Mesenchymal stem cell (in vitro differentiated cells and primary cell): ENCODE data around the gene ESPN.

Experiments
- DNase-seq: peaks from one replicate; pipeline ENCODE4 v3.0.0-alpha.2; 2013
- H2AFZ ChIP-seq: one replicate; pipeline ENCODE4 v1.6.1; 2013; ENCODE audit warnings: low read depth, mild to moderate bottlenecking, control low read depth, inconsistent platforms, low read length, moderate library complexity
- H2AK5ac ChIP-seq: 2 replicates; pipeline ENCODE4 v1.6.1; 2013; ENCODE audit warnings: low read length, moderate library complexity, mild to moderate bottlenecking, inconsistent platforms; ENCODE audit not compliant: severe bottlenecking
- H2BK120ac ChIP-seq: one replicate; pipeline ENCODE4 v1.6.1; 2013; ENCODE audit warnings: low read depth, mild to moderate bottlenecking, inconsistent platforms, low read length, moderate library complexity
- H2BK12ac ChIP-seq, 2 experiments: one replicate each; pipeline ENCODE4 v1.6.1; 2013; ENCODE audit warnings: inconsistent platforms in 2 of 2, low read length in 2 of 2, mild to moderate bottlenecking in 2 of 2, moderate library complexity in 2 of 2, control low read depth in 1 of 2
- H2BK15ac ChIP-seq: one replicate; pipeline ENCODE4 v1.6.1; 2013; ENCODE audit warnings: mild to moderate bottlenecking, low read depth, inconsistent platforms; ENCODE audit not compliant: poor library complexity, severe bottlenecking
- H2BK5ac ChIP-seq: 2 replicates; pipeline ENCODE4 v1.6.1; 2013; ENCODE audit warnings: low read depth, mild to moderate bottlenecking, low read length, control low read depth, inconsistent platforms; ENCODE audit not compliant: poor library complexity, severe bottlenecking
- H3K14ac ChIP-seq, 2 experiments: one replicate each; pipeline ENCODE4 v1.6.1; 2013; ENCODE audit warnings: inconsistent platforms in 2 of 2, low read length in 2 of 2, control low read depth in 1 of 2, mild to moderate bottlenecking in 1 of 2, moderate library complexity in 1 of 2
- H3K18ac ChIP-seq, 2 experiments: one replicate each; pipeline ENCODE4 v1.6.1; 2013; ENCODE audit warnings: inconsistent platforms in 2 of 2, low read length in 2 of 2, control low read depth in 1 of 2, low read depth in 1 of 2, mild to moderate bottlenecking in 1 of 2
- H3K23ac ChIP-seq, 2 experiments: one replicate each; pipeline ENCODE4 v1.6.1; 2013; ENCODE audit warnings: inconsistent platforms in 2 of 2, low read length in 2 of 2, mild to moderate bottlenecking in 2 of 2, moderate library complexity in 2 of 2, control low read depth in 1 of 2
- H3K27ac ChIP-seq: 2 replicates; pipeline ENCODE4 v1.5.1; 2013; ENCODE audit warnings: mild to moderate bottlenecking, moderate library complexity, low read length, control low read depth, inconsistent platforms; ENCODE audit not compliant: poor library complexity, severe bottlenecking
- H3K27me3 ChIP-seq, 2 experiments: 2 replicates each; pipeline versions ENCODE4 v1.6.1 to v1.7.0; 2013; ENCODE audit warnings: low read length in 2 of 2, mild to moderate bottlenecking in 2 of 2, moderate library complexity in 2 of 2, control low read depth in 1 of 2, inconsistent platforms in 1 of 2; ENCODE audit not compliant: control insufficient read depth in 1 of 2, insufficient read depth in 1 of 2
- H3K36me3 ChIP-seq, 2 experiments: 2 replicates each; pipeline versions ENCODE4 v1.6.1 to v1.7.0; 2013; ENCODE audit warnings: low read length in 2 of 2, control low read depth in 1 of 2, inconsistent platforms in 1 of 2, low read depth in 1 of 2, mild to moderate bottlenecking in 1 of 2; ENCODE audit not compliant: insufficient read depth in 2 of 2, control insufficient read depth in 1 of 2
- H3K4ac ChIP-seq, 2 experiments: one replicate each; pipeline ENCODE4 v1.6.1; 2013; ENCODE audit warnings: inconsistent platforms in 2 of 2, low read length in 2 of 2, mild to moderate bottlenecking in 2 of 2, moderate library complexity in 2 of 2, control low read depth in 1 of 2, low read depth in 1 of 2
- H3K4me1 ChIP-seq: 2 replicates; pipeline ENCODE4 v1.6.1; 2013; ENCODE audit warnings: low read depth, low read length, control low read depth; ENCODE audit not compliant: control insufficient read depth, insufficient read depth
- H3K4me2 ChIP-seq: 2 replicates; pipeline ENCODE4 v1.6.1; 2013; ENCODE audit warnings: low read length, mild to moderate bottlenecking, inconsistent platforms; ENCODE audit not compliant: poor library complexity, severe bottlenecking
- H3K4me3 ChIP-seq, 2 experiments: 2 replicates each; pipeline versions ENCODE4 v1.5.1 to v1.7.0; 2013; ENCODE audit warnings: low read length in 2 of 2, mild to moderate bottlenecking in 2 of 2, control low read depth in 1 of 2, low read depth in 1 of 2; ENCODE audit not compliant: insufficient read depth in 1 of 2
- H3K79me1 ChIP-seq: replicated peaks from 2 replicates; pipeline ENCODE4 v1.6.1; 2013; ENCODE audit warnings: mild to moderate bottlenecking, control low read depth, low read length, inconsistent platforms; ENCODE audit not compliant: poor library complexity, severe bottlenecking
- H3K9ac ChIP-seq: 2 replicates; pipeline ENCODE4 v1.7.0; 2013; ENCODE audit warnings: mild to moderate bottlenecking, low read length, moderate library complexity
- H3K9me3 ChIP-seq: 2 replicates; pipeline ENCODE4 v1.7.0; 2013; ENCODE audit warnings: mild to moderate bottlenecking, low read length; ENCODE audit not compliant: control insufficient read depth
- H4K8ac ChIP-seq: one replicate; pipeline ENCODE4 v1.6.1; 2013; ENCODE audit warnings: inconsistent platforms, mild to moderate bottlenecking, low read length, moderate library complexity
- H4K91ac ChIP-seq: one replicate; pipeline ENCODE4 v1.6.1; 2013; ENCODE audit warnings: mild to moderate bottlenecking, low read length, inconsistent platforms
- WGBS: methylation state at CpG from one replicate; pipeline ENCODE4 v1.1.7; 2013; ENCODE audit warnings: mixed read lengths; 5-methylcytosine and 5-hydroxymethylcytosine counted together

Gene ESPN

GRCh38 chr1:6421266-6421665 is 3.3 kb upstream of the ESPN start:
- Histone ChIP-seq H3K27ac (no peak overlapping the region), H3K79me1 (no peaks in the 10 kb centered on the region), H2BK5ac (no peak overlapping the region), H2BK15ac (no peak overlapping the region), H2AK5ac (no peak overlapping the region), H3K9me3 (no peaks in the 10 kb centered on the region), H3K27me3 (peaks cover 83 to 89% of the 10 kb centered on the region in 2 experiments), H2BK12ac (no peak overlapping the region), H4K8ac (no peak overlapping the region), H4K91ac (no peak overlapping the region), H3K9ac (no peak overlapping the region), H2BK120ac (no peak overlapping the region), H3K4me2 (no peak overlapping the region), H3K4me3 (no peak overlapping the region), H3K18ac (no peak overlapping the region), H2AFZ (no peak overlapping the region), H3K14ac (no peak overlapping the region), H3K23ac (no peak overlapping the region), H3K4me1 (peaks cover 38% of the 10 kb centered on the region), H3K36me3 (peaks cover 0 to 3% of the 10 kb centered on the region in 2 experiments), H3K4ac (no peak overlapping the region)
- DNase-seq: no peak
- 53% methylated on average over 4 of the region's 4 CpGs for WGBS

GRCh38 chr1:6423321-6423999 is 1.1 kb upstream of the ESPN start:
- peaks cover 0 to 3% of the 10 kb centered on the region in 2 experiments for H3K36me3 ChIP-seq
- H4K8ac ChIP-seq: no peak overlapping the region
- no peak overlapping the region for H2BK15ac ChIP-seq
- no peaks in the 10 kb centered on the region for H3K79me1 ChIP-seq
- H2AFZ ChIP-seq: no peak overlapping the region
- DNase-seq: no peak
- H2BK12ac ChIP-seq: no peak overlapping the region
- peaks cover 77 to 87% of the 10 kb centered on the region in 2 experiments for H3K27me3 ChIP-seq
- H3K23ac ChIP-seq: no peak overlapping the region
- no peak overlapping the region for H4K91ac ChIP-seq
- H3K14ac ChIP-seq: no peak overlapping the region
- no peak overlapping the region for H3K27ac ChIP-seq
- H3K4me2 ChIP-seq: no peak overlapping the region
- peaks cover 42% of the 10 kb centered on the region for H3K4me1 ChIP-seq
- H2AK5ac ChIP-seq: no peak overlapping the region
- no peak overlapping the region for H3K18ac ChIP-seq
- H2BK5ac ChIP-seq: no peak overlapping the region
- H3K9me3 ChIP-seq: no peaks in the 10 kb centered on the region
- H3K9ac ChIP-seq: no peak overlapping the region
- H2BK120ac ChIP-seq: no peak overlapping the region
- H3K4me3 ChIP-seq: no peak overlapping the region
- H3K4ac ChIP-seq: no peak overlapping the region
- WGBS: 21% methylated on average over 22 of the region's 24 CpGs

- H2BK15ac ChIP-seq: no peak overlapping the region
- no peak overlapping the region for H4K91ac ChIP-seq
- WGBS: 17% methylated on average over 35 of the region's 35 CpGs
- H3K4me3 ChIP-seq: no peak overlapping the region
- H3K18ac ChIP-seq: no peak overlapping the region
- no peak overlapping the region for H2AK5ac ChIP-seq
- H4K8ac ChIP-seq: no peak overlapping the region
- no peak overlapping the region for H3K4ac ChIP-seq
- no peak overlapping the region for H3K23ac ChIP-seq
- H2BK12ac ChIP-seq: no peak overlapping the region
- H2BK120ac ChIP-seq: no peak overlapping the region
- no peak overlapping the region for H2AFZ ChIP-seq
- no peaks in the 10 kb centered on the region for H3K79me1 ChIP-seq
- H3K4me1 ChIP-seq: peaks cover 36% of the 10 kb centered on the region
- peaks cover 0 to 3% of the 10 kb centered on the region in 2 experiments for H3K36me3 ChIP-seq
- no peak overlapping the region for H3K27ac ChIP-seq
- H3K9me3 ChIP-seq: no peaks in the 10 kb centered on the region
- no peak for DNase-seq
- H3K4me2 ChIP-seq: no peak overlapping the region
- H3K9ac ChIP-seq: no peak overlapping the region
- H2BK5ac ChIP-seq: no peak overlapping the region
- H3K14ac ChIP-seq: no peak overlapping the region
- peaks cover 76 to 83% of the 10 kb centered on the region in 2 experiments for H3K27me3 ChIP-seq
These were observed 493 bp upstream of the ESPN start for GRCh38 chr1:6424000-6424565.

- peaks cover 0 to 3% of the 10 kb centered on the region in 2 experiments for H3K36me3 ChIP-seq
- H3K23ac ChIP-seq: peak overlapping the region in 1 of 2 experiments; percentile 5
- H4K91ac ChIP-seq: no peak overlapping the region
- H3K18ac ChIP-seq: no peak overlapping the region
- H2BK5ac ChIP-seq: no peak overlapping the region
- no peak overlapping the region for H2BK12ac ChIP-seq
- no peak overlapping the region for H3K4me3 ChIP-seq
- peaks cover 81 to 88% of the 10 kb centered on the region in 2 experiments for H3K27me3 ChIP-seq
- no peak overlapping the region for H2AFZ ChIP-seq
- no peak overlapping the region for H3K27ac ChIP-seq
- H3K79me1 ChIP-seq: no peaks in the 10 kb centered on the region
- no peak overlapping the region for H4K8ac ChIP-seq
- H3K4me1 ChIP-seq: peaks cover 33% of the 10 kb centered on the region
- no peak overlapping the region for H2BK120ac ChIP-seq
- no peak overlapping the region for H3K9ac ChIP-seq
- 92% methylated on average over 5 of the region's 6 CpGs for WGBS
- no peak overlapping the region for H2BK15ac ChIP-seq
- H2AK5ac ChIP-seq: no peak overlapping the region
- no peaks in the 10 kb centered on the region for H3K9me3 ChIP-seq
- no peak overlapping the region for H3K4ac ChIP-seq
- H3K4me2 ChIP-seq: no peak overlapping the region
- DNase-seq: no peak
- no peak overlapping the region for H3K14ac ChIP-seq
These were observed 1.1 kb downstream of the ESPN start for GRCh38 chr1:6425658-6426057.
